IMR-90 (cell line): Measurements from ENCODE around the gene GSTK1.

Source experiments
- CEBPB ChIP-seq: IDR thresholded peaks from 2 replicates; pipeline ENCODE4 v1.6.1; 2012; ENCODE audit warnings: low read depth, low read length, improper control_type of control experiment
- CTCF ChIP-seq: conservative IDR thresholded peaks from 2 replicates; pipeline ENCODE4 v1.5.1; 2012; ENCODE audit warnings: mild to moderate bottlenecking, low read depth, low read length, improper control_type of control experiment
- MAFK ChIP-seq: IDR thresholded peaks from 2 replicates; pipeline ENCODE4 v1.6.1; 2012; ENCODE audit warnings: low read depth, low read length, improper control_type of control experiment
- MAZ ChIP-seq: IDR thresholded peaks from 2 replicates; pipeline ENCODE4 v1.6.1; 2012; ENCODE audit warnings: low read depth, mild to moderate bottlenecking, low read length, improper control_type of control experiment, moderate library complexity, borderline replicate concordance
- MXI1 ChIP-seq: IDR thresholded peaks from 2 replicates; pipeline ENCODE4 v1.6.1; 2012; ENCODE audit warnings: low read depth, mild to moderate bottlenecking, low read length, moderate library complexity, borderline replicate concordance
- POLR2A ChIP-seq: IDR thresholded peaks from 2 replicates; pipeline ENCODE4 v1.6.1; 2012; ENCODE audit warnings: mild to moderate bottlenecking, low read depth, low read length
- RAD21 ChIP-seq: IDR thresholded peaks from 2 replicates; pipeline ENCODE4 v1.6.1; 2012; ENCODE audit warnings: low read length, improper control_type of control experiment
- RCOR1 ChIP-seq: IDR thresholded peaks from 2 replicates; pipeline ENCODE4 v1.6.1; 2012; ENCODE audit warnings: mild to moderate bottlenecking, low read length, improper control_type of control experiment; ENCODE audit not compliant: insufficient replicate concordance
- RFX5 ChIP-seq: IDR thresholded peaks from 2 replicates; pipeline ENCODE4 v1.8.0; 2012; ENCODE audit warnings: low read depth, mild to moderate bottlenecking, low read length, moderate library complexity

- TF ChIP-seq CTCF: no peak
- TF ChIP-seq CEBPB: no peak
- no peak for TF ChIP-seq MAZ
- no peak for TF ChIP-seq RFX5
- no peak for TF ChIP-seq POLR2A
- TF ChIP-seq RCOR1: no peak
- no peak for TF ChIP-seq RAD21
- no peak for TF ChIP-seq MXI1
- TF ChIP-seq MAFK: no peak
Measured at GRCh38 chr7:143229054-143229790, 34.0 kb upstream of the GSTK1 start.
